ENCODE results near the gene LRFN2.

LRFN2 gene

DNA sequence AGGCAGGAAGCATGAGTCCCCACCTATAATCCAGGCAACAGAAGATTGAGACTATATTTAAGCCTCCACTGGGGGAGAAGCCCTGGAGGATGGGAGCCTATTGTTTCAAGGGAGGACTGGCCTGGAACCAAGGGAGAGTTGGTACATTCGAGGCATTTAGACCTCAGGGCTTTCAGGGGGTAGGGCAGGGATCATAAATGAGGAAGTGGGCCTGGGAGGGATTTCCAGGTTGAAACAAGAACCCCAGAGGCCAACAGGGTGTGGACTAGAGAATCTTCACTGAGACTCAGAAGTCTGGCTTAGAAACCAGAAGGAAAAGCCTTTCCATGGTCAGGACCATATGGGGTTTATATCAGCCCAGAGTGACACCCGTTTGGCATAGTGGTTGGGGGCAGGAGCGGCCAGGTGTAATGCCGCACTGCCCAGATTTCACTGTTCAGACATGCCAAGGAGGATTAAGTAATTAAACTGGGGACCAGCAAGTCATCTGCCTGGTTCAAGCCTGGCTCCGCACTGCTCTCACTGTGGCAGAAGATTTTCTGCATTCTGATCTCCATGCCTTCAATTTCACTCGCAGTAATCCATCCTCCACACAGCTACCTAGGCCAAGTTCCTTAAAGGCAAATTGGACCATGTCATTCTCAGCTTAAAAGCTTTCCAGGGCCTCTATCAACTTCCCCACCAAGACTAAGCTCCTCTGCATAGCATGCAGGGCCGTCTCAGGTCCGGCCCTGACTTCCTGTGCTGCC lies 17.8 kb downstream of the LRFN2 start:
- DNase-seq (ENCODE audit: low spot score): no peak

DNA sequence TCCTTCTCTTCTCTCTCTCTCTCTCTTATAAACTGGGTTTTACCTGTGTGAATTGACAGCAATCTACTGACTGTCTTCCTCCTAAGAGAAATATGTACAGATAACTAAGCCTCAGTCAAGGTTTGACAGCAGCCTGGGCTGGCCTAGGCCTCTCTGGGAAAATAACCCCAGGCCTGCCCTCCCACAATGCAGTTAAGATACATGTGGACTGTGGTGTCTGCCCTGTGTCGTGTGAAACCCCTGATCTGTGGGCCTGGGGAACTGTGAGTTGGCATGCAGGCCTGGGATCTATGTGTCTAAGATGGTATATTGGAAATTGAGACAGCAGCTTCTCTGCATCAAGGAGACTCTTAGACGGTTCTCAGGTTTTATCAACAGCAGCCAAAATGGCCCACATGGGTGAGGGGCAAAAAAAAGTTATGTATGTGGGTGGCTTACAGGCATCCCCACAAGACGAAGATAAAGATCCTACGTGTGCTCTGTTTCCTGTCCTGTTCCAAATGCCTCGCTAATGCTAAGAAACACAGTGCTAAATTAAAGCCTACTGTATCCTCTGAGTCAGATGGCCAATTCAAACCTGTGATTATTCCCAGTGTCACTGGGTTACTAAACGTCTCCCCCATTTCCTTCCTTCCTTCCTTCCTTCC lies 19.0 kb downstream of the LRFN2 start:
- no peak for DNase-seq (ENCODE audit: low spot score)
- TF ChIP-seq, protein P1, sequence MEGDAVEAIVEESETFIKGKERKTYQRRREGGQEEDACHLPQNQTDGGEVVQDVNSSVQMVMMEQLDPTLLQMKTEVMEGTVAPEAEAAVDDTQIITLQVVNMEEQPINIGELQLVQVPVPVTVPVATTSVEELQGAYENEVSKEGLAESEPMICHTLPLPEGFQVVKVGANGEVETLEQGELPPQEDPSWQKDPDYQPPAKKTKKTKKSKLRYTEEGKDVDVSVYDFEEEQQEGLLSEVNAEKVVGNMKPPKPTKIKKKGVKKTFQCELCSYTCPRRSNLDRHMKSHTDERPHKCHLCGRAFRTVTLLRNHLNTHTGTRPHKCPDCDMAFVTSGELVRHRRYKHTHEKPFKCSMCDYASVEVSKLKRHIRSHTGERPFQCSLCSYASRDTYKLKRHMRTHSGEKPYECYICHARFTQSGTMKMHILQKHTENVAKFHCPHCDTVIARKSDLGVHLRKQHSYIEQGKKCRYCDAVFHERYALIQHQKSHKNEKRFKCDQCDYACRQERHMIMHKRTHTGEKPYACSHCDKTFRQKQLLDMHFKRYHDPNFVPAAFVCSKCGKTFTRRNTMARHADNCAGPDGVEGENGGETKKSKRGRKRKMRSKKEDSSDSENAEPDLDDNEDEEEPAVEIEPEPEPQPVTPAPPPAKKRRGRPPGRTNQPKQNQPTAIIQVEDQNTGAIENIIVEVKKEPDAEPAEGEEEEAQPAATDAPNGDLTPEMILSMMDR (IDR thresholded peaks at IDR 0.05; ENCODE audit: extremely low read depth, insufficient read depth, missing control alignments): no peak
- in situ Hi-C loops (cut with MboI; ENCODE audit: low pct_unique_long_range_greater_than_20kb, low sequenced_read_pairs, unreplicated experiment): no loop called here

More for the DNA sequence above, 17.8 kb downstream of the LRFN2 start:
- in situ Hi-C loops (cut with MboI; ENCODE audit: low pct_unique_long_range_greater_than_20kb, low sequenced_read_pairs, unreplicated experiment): no loop called here
- TF ChIP-seq, protein P1 (IDR thresholded peaks at IDR 0.05; ENCODE audit: extremely low read depth, insufficient read depth, missing control alignments): no peak

DNA sequence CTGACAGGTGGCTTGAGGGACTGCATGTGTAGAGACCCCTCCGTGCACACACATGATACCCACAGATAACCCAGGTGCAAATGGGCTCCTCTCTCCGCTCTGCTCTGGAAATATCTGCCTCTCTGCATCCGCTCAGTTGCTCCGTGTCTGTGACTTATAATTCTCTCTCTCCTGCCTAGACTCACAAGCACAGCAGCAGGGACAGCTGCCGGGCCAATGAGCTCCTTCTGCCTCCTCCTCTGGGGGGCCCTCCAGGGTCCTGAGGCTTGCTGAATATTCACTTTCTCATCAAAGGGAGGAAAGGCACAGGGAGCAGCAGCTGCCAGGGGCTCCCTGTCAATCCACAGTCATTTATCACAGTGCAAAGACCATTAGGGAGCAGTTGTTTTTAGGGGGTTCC lies 24.1 kb downstream of the LRFN2 start:
- in situ Hi-C loops (cut with MboI; ENCODE audit: low pct_unique_long_range_greater_than_20kb, low sequenced_read_pairs, unreplicated experiment): no loop called here
- TF ChIP-seq, protein P1 (IDR thresholded peaks at IDR 0.05; ENCODE audit: extremely low read depth, insufficient read depth, missing control alignments): no peak
- no peak for DNase-seq (ENCODE audit: low spot score)

DNA sequence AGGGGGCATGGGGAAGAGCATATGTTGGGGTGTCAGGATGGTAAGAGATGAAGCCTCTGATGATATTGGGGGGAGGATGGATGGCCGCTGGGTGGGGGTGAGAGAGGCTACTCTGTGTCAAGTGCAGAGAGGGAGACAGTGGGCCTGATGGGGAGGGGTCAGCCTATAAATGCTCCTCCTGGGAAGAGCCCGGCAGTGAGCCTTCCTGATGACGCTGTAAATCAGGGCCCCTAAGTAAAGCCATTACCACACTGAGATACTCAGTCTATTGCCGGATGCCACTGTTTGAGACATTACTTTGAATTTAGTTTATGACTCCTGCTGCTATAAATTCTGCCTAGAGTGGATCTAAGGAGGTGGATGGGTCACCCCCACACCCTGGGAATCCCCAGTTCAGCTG lies 28.1 kb downstream of the LRFN2 start:
- DNase-seq (ENCODE audit: low spot score): no peak
- in situ Hi-C loops (cut with MboI; ENCODE audit: low pct_unique_long_range_greater_than_20kb, low sequenced_read_pairs, unreplicated experiment): no loop called here
- TF ChIP-seq, protein P1 (IDR thresholded peaks at IDR 0.05; ENCODE audit: extremely low read depth, insufficient read depth, missing control alignments): no peak

DNA sequence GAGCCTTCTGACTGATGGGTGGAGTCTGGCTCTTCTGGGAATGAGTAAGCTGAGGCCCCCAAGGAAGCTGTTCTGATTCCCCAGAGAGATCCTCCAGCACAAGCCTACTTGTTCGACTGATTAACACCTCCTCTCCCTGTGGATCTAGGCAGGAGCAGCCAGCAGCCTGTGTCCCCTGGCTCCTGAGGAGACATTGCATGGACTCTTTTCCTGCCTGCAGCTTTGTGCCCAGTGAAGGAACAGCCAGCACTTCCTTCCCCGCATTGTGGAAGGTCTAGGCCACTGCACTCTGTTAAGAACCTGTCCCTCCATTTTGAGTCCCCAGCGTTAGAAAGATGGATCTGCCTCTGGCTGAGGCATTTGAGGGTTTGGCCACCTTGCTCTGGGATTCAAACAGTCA lies 29.1 kb downstream of the LRFN2 start:
- no peak for DNase-seq (ENCODE audit: low spot score)
- TF ChIP-seq, protein P1 (IDR thresholded peaks at IDR 0.05; ENCODE audit: extremely low read depth, insufficient read depth, missing control alignments): no peak
- in situ Hi-C loops (cut with MboI; ENCODE audit: low pct_unique_long_range_greater_than_20kb, low sequenced_read_pairs, unreplicated experiment): no loop called here

DNA sequence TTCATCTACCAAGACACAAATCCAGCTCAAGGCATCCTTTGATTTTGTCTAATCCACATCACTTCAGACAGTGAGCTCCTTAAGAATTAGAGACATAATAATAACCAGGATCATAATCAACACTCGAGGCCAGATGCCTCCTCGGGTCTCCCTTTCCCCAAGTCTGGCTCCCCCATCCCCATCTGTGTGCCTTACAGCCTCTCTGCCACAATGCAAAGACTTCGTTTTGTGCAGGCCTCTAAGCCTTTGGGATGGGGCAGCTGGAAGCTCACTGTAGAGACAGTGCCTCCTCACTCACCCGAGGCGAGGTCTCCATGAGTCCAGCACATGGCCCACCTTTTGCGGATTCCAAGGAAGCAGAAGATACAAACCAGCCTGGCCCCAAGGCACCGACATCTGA lies 30.3 kb downstream of the LRFN2 start:
- DNase-seq (ENCODE audit: low spot score): no peak
- TF ChIP-seq, protein P1 (IDR thresholded peaks at IDR 0.05; ENCODE audit: extremely low read depth, insufficient read depth, missing control alignments): no peak
- in situ Hi-C loops (cut with MboI; ENCODE audit: low pct_unique_long_range_greater_than_20kb, low sequenced_read_pairs, unreplicated experiment): no loop called here

Data from GM13977 (cell line).